ENCODE data around the gene MANF. TPM values are rescaled to one million over a fixed set of nuclear protein-coding genes. Genes with fewer than 3 reads are reported as not detected.

The MANF gene
- total RNA-seq, result 97.5 to 118 TPM (median 114 TPM) in 3 replicates
- long read RNA-seq, transcript MANF-204 (4 exons, 1,153 nt), result major isoform, 27 of 34 reads
- long read RNA-seq, partial matches to known transcripts, result 3 of 34 reads
- long read RNA-seq, other reads (novel, unspliced or antisense), result 1 of 34 reads

DNA sequence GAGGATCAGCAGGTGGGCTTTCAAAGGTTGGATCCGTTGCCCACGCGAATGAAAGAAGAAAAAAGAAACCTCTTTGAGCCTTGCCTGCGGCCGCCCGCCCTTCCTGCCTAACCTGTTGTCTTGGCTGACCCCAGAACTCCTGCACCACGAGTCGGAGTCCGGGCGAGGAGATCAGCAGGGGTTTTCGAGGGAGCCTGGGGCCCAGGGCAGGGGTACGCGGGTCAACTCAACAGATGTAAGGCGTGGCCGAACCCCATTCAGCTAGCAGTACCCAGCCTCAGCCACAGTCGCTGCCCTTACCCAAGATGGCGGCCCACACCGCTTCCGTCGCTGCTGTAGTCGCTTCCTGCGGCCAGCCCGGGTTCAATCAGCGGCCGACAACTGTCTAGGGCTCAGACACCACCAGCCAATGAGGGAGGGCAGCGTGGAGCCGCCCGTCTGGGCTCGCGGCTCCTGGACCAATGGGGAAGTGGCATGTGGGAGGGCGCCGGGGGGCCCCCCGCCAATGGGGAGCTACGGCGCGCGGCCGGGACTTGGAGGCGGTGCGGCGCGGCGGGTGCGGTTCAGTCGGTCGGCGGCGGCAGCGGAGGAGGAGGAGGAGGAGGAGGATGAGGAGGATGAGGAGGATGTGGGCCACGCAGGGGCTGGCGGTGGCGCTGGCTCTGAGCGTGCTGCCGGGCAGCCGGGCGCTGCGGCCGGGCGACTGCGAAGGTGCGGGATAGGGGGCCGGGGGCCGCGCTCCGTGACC, at the start of gene MANF:
Gene MANF (plus strand): TSS at position 566 of the 748 bp plus-strand sequence. CDS start 52 bp downstream, at position 618.
- H3K36me3 Mint-ChIP-seq (ENCODE audit: low read depth), result peaks cover 5% of the 10 kb centered on the region
- TF ChIP-seq, protein P1, sequence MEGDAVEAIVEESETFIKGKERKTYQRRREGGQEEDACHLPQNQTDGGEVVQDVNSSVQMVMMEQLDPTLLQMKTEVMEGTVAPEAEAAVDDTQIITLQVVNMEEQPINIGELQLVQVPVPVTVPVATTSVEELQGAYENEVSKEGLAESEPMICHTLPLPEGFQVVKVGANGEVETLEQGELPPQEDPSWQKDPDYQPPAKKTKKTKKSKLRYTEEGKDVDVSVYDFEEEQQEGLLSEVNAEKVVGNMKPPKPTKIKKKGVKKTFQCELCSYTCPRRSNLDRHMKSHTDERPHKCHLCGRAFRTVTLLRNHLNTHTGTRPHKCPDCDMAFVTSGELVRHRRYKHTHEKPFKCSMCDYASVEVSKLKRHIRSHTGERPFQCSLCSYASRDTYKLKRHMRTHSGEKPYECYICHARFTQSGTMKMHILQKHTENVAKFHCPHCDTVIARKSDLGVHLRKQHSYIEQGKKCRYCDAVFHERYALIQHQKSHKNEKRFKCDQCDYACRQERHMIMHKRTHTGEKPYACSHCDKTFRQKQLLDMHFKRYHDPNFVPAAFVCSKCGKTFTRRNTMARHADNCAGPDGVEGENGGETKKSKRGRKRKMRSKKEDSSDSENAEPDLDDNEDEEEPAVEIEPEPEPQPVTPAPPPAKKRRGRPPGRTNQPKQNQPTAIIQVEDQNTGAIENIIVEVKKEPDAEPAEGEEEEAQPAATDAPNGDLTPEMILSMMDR (IDR thresholded peaks at IDR 0.05), result no peak
- peak within 1 kb of the TSS; percentile 97 for H3K4me3 Mint-ChIP-seq (ENCODE audit: unreplicated experiment)
- H3K9me3 Mint-ChIP-seq (ENCODE audit: low read depth), result no peaks in the 10 kb centered on the region
- H3K27ac Mint-ChIP-seq (ENCODE audit: unreplicated experiment), result peak within 1 kb of the TSS; percentile 98
- H3K27me3 Mint-ChIP-seq (ENCODE audit: low read depth), result no peaks in the 10 kb centered on the region
- H3K4me1 Mint-ChIP-seq (ENCODE audit: low read depth), result peaks cover 44% of the 10 kb centered on the region
- DNase-seq (ENCODE audit: low spot score), result peak; percentile 99

DNA sequence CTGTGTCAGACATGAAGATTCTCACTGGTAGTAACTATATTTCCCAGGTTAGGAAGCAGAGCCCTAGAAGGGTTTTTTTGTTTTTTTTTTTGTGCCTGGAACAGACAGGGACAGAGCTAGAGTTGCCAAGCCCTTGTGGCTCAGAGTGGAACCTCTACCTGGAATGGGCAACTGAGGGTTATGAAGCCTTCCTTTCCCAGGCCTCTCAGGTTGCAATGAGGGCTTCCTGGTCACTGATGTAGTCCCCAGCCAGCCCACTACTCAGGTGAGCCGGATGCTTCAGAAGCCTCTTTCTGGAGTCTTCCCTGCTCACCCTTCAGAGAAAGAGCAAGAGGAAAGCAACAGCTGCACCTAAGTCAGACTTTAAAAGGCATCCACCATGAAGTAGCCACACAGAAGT, 48.8 kb upstream of the MANF start:
- no peak overlapping the region for H3K4me3 Mint-ChIP-seq (ENCODE audit: unreplicated experiment)
- DNase-seq (ENCODE audit: low spot score), result no peak
- TF ChIP-seq, protein P1 (IDR thresholded peaks at IDR 0.05), result no peak
- no peaks in the 10 kb centered on the region for H3K9me3 Mint-ChIP-seq (ENCODE audit: low read depth)
- H3K36me3 Mint-ChIP-seq (ENCODE audit: low read depth), result no peaks in the 10 kb centered on the region
- H3K4me1 Mint-ChIP-seq (ENCODE audit: low read depth), result peaks cover 27% of the 10 kb centered on the region
- H3K27me3 Mint-ChIP-seq (ENCODE audit: low read depth), result no peaks in the 10 kb centered on the region
- no peak overlapping the region for H3K27ac Mint-ChIP-seq (ENCODE audit: unreplicated experiment)

DNA sequence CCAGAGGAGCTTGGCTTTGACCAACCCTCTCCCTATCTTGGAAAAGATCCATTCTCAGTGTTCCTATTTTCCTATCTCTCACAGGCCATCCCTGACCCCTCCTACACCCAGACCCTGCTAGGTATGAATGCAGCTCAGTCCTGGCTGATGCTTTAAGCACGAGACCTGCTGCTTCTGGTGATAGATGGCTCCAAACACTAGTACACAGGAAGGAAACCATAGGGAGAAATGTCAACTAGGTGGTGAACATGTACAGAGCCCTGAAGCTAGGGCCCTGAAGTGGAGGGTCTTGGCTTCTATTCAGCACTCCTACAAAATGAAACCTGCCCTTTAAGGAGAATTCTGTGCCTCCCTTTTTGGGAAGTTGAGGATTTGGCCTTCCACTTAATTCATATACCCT, 47.4 kb upstream of the MANF start:
- H3K9me3 Mint-ChIP-seq (ENCODE audit: low read depth), result no peaks in the 10 kb centered on the region
- no peaks in the 10 kb centered on the region for H3K36me3 Mint-ChIP-seq (ENCODE audit: low read depth)
- TF ChIP-seq, protein P1 (IDR thresholded peaks at IDR 0.05), result no peak
- H3K27ac Mint-ChIP-seq (ENCODE audit: unreplicated experiment), result no peak overlapping the region
- no peak overlapping the region for H3K4me3 Mint-ChIP-seq (ENCODE audit: unreplicated experiment)
- DNase-seq (ENCODE audit: low spot score), result no peak
- H3K4me1 Mint-ChIP-seq (ENCODE audit: low read depth), result peaks cover 31% of the 10 kb centered on the region
- no peaks in the 10 kb centered on the region for H3K27me3 Mint-ChIP-seq (ENCODE audit: low read depth)

DNA sequence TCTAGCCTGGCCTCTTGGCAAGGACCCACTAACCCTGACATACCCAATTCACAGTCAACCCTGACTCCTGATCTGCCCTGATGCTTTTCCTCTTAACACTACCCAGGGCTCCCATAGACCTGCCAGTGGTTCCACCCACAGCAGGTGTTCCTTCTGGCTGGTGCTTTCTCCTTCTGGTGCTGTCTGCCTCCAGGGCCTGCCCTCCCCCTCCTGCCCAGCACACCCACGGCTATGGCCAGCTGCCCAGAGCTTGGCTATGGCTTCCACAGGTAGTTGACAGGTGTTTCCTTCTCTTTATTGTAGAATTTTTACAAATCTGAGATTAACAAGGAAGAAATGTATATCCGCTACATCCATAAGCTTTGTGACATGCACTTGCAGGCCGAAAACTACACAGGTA, 46.5 kb upstream of the MANF start:
- DNase-seq (ENCODE audit: low spot score), result no peak
- TF ChIP-seq, protein P1 (IDR thresholded peaks at IDR 0.05), result no peak
- H3K4me1 Mint-ChIP-seq (ENCODE audit: low read depth), result peaks cover 32% of the 10 kb centered on the region
- no peak overlapping the region for H3K27ac Mint-ChIP-seq (ENCODE audit: unreplicated experiment)
- no peaks in the 10 kb centered on the region for H3K36me3 Mint-ChIP-seq (ENCODE audit: low read depth)
- no peak overlapping the region for H3K4me3 Mint-ChIP-seq (ENCODE audit: unreplicated experiment)
- no peaks in the 10 kb centered on the region for H3K9me3 Mint-ChIP-seq (ENCODE audit: low read depth)
- no peaks in the 10 kb centered on the region for H3K27me3 Mint-ChIP-seq (ENCODE audit: low read depth)

DNA sequence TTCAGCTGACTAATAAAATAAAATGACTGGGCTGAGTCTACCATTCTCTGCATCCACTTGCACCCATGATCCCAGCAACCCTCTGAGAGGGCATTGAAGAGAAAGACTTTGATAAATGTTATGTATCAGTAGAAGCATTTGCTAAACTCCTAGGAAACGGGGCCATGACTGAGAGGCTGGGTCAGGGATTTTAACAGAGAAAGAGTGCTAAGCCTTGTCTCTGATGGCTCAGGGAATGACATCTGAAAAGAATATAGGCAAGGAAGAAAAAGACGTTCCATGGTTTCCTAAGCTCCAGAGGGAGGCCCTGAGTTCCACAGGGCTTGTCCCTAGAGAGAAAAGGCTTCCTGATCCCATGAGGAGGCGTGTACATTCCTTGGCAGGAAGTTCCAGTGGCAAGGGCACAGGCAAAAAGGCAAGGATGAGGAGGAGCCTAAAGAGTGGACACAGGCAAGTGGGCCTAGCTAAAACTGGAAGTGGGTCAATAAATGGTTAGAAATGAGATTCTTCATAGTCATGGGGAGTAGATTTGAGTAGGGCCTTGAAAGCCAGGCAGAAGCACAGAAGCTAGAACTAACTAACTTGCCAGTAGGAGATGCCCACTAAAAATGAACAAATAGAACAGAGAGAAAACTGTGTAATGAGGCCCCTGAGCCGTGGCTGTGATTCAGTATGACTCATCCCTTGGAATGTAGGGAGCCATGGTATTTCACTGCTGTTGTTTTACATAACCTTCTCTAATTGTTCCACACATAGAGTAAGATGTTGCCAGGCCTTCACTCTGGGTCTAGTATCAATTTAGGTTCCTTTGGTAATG, 44.9 kb upstream of the MANF start:
- DNase-seq (ENCODE audit: low spot score), result no peak
- H3K36me3 Mint-ChIP-seq (ENCODE audit: low read depth), result no peaks in the 10 kb centered on the region
- H3K9me3 Mint-ChIP-seq (ENCODE audit: low read depth), result no peaks in the 10 kb centered on the region
- no peaks in the 10 kb centered on the region for H3K27me3 Mint-ChIP-seq (ENCODE audit: low read depth)
- TF ChIP-seq, protein P1 (IDR thresholded peaks at IDR 0.05), result peak; percentile 21
- peak overlapping the region; percentile 7 for H3K4me3 Mint-ChIP-seq (ENCODE audit: unreplicated experiment)
- H3K4me1 Mint-ChIP-seq (ENCODE audit: low read depth), result peaks cover 41% of the 10 kb centered on the region
- peak overlapping the region; percentile 92 for H3K27ac Mint-ChIP-seq (ENCODE audit: unreplicated experiment)
